GM18867 (cell line): Measurements from ENCODE around the gene DHRS13.
"Not testable (repeated sequence)": the region's sequence is repeated elsewhere in the genome, so short reads cannot be mapped to it uniquely, and the experiment has no call there.

Experiments
- ATAC-seq: cut with Tn5 transposase; IDR thresholded peaks from one replicate; pipeline ENCODE4 v1.9.1; 2021; ENCODE audit warnings: mild to moderate bottlenecking, moderate library complexity; ENCODE audit not compliant: unreplicated experiment

DHRS13 gene

DNA sequence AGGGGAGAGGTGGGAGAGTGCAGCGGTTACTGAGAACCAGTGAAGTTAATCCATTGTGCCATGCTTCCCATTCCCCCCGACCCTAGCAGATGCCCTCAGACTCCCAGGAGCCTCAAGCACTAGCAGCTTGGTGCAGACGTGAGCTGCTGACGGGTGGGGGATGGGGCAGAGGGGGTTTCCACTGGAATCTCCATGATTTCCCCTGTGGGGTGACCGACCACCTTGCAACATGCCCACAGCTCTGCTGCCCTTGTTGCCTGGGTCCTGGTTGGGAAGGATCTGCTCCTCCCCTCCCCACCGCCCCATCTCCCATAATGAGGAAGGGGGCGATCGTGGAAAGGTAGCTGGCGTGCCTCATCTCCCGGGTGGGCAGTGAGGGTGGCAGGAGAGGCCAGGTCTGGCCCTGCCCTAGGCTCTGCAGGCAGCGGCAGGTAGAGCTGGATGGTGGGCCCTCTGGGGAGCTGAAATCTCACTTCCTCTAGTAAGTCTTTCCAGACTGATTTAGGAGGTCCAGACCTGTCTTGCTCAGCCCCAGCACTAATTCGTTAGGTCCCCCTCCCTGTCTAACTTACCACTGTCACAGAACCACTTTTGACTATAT is 14.9 kb downstream of the DHRS13 start:
- ATAC-seq = no peak

DNA sequence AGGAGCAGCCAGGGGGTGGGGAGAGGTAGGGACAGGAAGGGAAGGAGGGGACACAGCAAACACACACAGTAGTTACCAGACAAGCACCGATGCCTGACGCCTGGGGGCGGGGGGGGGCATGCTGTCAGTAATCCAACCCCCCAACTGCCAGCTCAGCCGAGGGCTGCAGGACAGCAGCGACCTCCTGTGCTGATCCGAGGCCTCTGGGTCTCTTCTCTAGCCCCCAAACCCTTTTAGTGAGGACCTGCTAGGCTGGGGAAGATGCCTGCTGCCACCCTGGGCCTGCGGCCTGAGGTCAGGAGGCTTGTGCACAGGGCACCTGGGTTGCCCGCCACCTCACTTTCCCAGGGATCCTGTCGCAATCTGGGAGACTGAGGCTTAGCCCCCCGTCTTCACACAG is 16.9 kb downstream of the DHRS13 start:
- ATAC-seq = no peak

DNA sequence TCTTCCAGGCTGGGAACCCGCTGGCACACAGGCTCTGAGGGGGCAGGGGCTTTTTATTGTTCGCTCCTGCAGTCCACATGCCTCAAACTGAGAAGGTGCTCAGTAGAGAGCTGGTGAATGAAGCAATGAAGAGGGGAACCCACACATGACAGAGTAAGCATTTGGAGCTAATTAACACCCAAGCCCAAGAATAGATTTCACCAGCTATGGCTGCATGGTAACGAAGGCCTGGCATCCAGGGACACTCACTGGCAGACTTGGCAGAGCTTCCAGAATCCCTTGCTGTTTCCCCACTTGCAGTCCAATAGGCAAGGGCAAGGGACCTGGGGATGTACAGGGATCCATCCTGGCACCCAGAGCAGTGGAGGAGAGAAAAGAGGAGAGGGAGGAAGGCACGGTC is 17.5 kb downstream of the DHRS13 start:
- no peak for ATAC-seq

DNA sequence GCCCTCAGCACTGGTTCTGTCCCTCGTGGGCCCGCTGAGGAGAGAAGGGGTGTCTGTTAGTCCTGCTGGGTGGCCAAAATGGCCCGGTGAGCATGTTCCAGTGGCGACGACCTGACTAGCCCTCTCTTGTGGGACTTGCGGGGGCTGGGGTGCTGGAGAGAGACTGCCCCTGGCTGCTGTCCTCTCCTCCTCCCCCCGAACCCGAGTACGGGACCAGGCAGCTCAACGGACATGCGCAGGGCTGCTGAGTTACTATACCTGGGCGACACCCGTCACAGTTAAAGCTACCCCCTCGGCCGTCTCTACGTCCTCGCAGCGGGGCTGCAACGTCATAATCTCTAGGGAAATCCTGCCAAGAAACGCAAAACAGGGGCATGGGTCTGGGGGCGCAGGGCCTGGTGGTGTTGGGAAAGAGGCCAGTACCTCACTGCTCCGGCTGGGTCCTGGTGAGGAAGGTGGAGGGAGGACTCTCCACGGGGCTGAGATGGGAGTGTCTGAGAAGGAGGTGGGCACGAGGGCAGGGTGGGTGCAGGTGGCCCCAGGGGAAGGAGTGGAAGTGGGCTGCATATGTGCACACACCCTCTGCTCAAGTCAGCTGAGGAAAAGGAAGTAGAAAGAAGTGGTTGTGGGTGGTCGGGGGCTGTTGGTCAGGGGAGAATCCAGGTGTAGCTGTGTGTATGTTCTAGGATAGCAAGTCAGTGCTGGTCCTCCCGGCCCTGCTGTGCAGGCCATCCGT is 18.7 kb downstream of the DHRS13 start:
- no peak for ATAC-seq

DNA sequence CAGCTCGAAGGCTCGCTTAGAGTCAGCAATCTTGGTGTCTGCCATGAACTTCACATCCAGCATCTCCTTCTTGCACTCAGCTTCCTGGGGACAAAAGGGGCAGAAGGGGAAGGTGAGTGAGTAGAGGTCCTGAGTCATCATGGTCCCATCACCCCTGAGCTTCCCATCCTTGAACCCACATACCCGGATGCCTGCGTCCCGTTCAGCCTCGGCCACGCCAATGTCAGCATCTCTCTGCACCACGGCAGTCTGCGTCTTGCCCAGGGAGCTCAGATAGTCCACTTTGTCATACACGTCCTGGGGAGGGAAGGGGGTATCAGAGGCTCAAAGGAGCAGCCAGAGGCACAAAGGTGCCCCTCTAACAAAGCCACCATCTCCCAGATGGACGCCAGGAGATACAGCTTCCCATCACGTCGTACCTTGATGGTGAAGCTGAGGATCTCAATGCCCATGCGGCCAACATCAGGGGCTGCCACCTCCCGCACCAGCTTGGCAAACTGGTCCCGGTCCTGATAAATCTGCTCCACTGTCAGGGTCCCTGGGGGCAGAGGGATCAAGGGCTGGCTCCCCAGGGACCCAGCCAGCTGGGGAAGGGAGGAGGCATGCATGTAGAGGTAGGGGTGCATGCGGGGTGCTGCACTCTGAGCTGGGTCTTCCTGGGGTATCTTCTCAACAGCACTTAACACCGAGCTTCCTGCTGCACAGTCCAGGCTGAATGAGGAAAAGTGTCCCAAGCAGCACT is 20.6 kb downstream of the DHRS13 start:
- no peak for ATAC-seq

DNA sequence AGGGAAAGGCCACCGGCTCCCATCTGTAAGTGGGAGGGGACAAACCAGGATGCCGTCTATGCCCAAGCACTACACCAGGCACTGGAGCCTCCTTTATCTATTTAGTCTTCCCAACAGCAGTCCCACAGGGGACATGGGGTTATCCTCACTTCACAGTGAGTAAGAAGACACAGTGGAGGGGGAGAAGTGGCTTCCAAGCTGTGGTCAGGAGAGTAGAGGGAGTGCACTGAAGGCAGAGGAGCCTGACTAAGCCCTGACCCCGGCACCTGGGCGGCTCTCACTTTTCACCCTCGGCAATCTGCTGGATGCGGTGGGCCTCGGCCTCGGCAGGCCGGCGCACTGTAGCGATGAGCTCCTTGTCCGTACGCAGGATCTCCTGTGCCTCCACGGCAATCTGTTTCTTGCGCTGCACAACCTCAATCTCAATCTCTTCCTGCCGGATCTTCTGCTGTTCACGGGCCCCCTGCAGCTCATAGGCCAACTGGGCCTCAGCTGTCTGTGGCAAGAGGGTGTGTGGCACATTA is 21.3 kb downstream of the DHRS13 start:
- ATAC-seq = no peak

DNA sequence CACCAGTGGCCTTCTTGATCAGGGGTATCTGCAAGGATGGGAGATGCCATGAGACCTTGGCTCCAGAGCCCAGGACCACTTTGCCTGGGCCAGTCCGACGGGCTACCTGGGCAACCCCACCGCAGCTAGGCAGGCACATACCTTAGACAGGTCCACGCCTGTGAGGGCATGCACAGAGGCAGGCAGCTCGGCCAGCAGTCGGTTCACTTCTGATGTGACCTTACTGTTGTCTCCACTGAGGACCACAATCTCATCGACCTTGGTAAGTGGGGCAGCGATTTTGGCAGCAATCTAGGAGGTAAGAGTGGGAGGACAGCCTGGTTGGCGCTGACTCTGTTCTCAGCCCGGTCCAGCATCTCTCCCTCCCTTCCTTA is 22.3 kb downstream of the DHRS13 start:
- ATAC-seq = no peak

DNA sequence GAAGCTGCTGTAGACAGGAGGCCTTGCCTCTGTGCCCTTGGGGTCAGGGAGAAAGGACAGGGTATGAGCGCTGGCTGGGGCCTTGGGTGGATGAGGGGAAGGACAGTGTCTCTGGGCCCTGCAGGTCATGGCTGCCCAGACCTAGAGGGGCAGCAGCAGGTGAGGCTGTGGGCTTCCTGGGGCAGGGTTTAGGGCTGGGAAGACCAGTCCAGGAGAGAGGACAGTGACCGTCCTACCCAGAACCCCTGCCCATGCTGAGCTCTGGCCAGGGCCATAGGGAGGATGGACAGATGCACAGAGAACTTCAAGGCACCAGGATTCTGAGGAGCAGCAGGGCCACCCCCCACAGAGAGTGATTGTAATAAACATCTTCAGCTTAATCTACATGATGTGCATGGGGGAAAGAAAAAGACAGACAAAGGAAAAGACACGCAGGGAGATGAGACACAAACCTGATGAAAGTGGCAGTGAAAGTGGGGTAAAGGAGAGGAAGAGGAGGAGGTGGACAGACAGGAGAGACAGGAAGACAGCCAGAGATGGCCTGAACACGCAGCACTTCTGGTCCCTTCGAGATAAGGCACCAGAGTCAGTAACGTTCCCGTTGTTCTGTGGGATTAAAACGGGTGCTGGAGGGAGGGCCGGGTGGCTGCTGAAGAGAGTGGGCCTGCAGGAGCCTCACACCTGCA is 22.9 kb downstream of the DHRS13 start:
- no peak for ATAC-seq

DNA sequence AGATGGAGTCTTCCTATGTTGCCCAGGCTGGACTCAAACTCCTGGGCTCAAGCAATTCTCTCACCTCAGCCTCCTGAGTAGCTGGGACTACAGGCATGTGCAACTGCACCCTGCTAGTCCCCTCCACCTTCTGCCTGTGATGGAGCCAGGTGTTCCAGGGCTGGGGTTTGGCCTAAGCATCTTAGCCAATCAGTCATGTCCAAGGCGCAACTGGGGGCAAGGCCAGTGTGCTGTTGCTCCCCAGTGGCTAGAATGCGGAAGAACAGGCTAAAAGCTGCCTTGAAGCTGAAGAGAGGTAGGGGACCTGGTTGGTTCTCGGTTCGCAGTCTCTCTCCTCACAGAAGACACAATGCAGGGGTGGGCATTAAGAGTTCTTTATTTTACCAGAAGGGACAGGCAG is 23.9 kb downstream of the DHRS13 start:
- ATAC-seq = no peak

DNA sequence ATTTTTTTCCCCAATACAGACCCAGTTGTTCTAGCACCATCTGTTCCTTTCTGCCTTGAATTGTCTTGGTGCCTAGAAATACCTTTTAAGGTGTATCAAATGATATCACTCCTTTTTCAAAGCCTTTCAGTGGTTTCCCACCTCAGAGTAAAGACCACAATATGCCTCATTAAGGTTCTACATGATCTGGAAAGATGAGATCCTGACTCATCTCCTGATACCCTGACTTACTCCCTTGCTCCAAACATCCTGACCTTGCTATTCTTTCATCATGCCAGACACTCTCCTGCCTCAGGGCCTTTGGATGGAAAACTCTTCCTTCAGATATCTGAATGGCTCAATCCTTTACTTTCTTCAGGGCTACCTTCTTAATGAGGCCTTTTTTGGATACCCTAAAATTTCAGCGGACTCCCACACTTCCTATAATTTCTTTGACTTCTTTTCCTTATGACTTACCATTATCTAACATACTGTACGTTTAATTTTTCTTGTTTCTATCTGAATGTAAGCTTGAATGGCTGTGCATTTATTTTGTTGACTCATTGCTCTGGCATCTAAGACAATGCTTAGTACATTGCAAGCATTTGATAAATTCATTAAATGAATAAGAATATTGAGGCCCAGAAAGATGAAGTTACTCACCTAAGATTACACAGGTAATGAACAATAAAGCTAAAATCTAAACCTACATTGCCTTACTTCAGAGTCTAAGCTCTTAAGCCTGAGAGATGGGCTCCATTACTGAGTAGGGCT is 24.5 kb downstream of the DHRS13 start:
- no peak for ATAC-seq

DNA sequence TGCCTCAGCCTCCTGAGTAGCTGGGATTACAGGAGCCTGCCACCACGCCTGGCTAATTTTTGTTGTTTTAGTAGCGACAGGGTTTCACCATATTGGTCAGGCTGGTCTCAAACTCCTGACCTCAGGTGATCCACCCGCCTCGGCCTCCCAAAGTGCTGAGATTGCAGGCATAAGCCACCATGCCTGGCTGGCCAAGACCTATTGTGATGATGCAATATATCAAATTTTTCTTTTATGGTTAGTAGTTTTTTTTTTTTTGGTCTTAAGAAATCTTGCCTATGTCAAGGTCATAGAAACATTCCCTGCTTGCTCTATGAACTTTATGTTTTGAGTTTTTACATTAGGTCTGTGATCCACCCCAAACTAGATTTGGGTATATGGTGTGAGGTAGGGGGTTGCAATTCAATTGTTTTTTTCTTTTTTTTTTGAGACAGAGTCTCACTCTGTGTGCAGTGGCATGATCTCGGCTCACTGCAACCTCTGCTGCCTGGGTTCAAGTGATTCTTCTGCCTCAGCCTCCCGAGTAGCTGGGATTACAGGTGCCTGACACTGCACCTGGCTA is 25.6 kb downstream of the DHRS13 start:
- not testable (repeated sequence) for ATAC-seq

DNA sequence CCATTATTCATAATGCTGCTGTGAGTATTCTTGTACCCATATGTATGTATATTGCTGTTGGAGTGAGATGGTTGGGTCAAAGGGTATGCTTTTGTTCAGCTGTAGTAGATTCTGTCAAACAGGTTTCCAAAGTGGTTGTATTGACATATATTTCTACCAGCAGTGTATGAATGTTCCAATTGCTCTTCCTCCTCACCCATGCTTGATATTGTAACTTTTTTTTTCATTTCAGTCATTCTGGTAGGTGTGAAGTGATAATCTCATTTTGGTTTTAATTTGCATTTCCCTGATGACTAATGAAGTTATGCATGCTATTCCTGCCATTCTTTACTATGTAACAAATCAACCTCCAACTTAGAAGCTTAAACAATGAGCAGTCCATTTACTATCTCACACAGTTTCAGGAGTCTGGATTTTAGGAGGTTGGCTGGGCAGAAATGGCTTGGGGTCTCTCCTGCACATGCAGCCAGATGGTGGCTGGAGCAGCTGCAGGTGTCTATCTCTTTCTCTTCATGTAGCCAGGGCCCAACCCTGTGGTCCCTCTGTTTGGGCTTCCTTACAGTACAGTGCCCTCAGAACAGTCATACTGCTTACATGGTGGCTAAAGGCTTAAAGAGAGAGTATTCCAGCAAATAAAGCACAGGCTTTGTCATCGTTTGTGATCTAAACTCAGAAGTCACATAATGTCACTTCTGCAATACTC is 26.9 kb downstream of the DHRS13 start:
- no peak for ATAC-seq

DNA sequence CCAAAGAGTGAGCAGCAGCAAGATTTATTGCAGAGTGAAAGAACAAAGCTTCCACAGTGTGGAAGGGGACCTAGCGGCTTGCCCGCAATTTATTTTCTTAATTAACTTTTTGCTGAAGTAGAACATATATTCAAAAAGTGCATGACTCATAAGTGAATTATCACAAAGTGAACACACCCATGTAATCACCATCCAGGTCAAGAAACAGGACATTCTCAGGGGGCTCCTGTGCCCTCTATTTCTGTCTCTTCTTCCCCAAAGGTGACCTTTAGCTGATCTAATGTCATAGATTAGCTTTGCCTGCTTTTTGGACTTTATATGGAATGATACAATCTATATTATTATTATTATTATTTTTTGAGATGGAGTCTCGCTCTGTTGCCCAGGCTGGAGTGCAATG is 28.1 kb downstream of the DHRS13 start:
- no peak for ATAC-seq

DNA sequence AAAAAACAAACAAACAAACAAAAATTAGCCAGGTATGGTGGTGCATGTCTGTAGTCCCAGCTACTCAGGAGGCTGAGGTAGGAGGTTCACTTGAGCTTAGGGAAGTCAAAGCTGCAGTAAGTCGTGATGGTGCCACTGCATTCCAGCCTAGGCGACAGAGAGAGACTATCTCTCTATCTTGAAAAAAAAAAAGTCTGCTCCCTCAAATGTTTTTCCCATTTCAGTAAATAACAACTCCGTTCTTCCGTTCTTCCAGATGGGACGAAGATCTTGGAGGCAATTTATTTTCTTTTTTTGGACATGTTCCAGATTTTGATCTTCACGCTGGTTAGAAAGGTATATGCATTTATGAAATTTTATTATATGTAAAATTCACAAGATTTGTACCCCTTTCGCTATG is 29.0 kb downstream of the DHRS13 start:
- ATAC-seq = no peak

DNA sequence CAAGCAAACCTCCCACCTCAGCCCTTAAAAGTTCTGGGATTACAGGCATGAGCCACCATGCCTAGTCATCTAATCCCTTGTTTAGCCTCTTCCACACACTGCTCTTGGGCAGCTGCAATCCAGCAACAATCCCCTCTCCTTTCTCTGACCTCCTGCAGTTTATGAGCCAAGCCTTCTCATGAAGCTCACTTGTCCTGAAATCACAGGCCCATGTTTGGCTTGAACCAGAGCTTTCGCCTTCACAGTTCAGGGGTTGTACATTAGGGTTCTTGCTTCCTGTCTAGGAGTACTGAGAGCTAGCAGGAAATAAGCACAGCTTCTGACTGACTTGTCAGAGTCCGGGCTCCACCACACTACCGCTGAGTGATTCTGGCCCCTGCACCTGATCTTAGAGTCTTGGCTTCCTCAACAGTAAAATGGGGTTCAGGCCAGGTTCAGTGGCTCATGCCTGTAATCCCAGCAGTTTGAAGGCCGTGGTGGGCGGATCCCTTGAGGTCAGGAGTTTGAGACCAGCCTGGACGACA is 31.8 kb downstream of the DHRS13 start:
- peak; percentile 94 for ATAC-seq

DNA sequence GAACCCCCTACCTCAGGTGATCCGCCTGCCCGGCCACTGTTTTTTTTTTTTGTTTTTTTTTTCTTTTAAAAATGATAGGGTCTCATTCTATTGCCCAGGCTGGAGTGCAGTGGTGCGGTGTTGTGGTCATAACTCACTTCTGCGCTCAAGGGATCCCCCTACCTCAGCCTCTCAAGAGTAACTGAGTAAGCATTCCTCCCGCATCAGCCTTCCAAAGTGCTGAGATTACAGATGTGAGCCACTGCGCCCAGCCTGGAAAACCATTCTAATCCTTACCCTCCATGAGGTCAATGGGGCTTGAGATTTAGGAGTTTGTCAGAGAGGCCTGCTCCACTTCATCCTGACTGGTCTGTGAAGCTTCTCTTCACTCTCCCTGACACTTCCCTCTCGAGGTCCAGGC is 35.6 kb downstream of the DHRS13 start:
- ATAC-seq = no peak

DNA sequence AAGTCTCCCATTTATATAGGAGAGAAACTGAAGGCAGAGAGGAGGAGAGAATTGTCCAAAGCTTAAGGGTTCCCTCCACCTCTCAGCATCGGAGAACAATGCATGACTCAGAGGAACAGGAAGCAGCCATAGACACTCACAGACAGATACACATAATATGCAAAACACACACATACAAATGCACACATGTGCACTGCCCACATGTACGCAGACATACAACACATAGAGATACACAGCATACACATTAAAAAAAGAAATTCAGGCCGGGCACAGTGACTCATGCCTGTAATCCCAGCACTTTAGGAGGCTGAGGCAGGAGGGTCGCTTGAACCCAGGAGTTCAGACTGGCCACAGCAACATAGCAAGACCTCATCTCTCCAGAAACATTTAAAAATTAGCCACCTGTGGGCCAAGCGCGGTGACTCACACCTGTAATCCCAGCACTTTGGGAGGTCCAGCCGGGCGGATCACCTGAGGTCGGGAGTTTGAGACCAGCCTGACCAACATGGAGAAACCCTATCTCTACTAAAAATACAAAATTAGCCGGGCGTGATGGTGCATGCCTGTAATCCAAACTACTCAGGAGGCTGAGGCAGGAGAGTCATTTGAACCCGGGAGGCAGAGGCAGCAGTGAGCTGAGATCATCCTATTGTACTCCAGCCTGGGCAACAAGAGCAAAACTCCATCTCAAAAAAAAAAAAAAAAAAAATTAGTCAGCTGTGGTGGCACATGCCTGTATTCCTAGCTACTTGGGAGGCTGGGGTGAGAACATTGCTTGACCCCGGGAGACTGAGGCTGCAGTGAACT is 36.7 kb downstream of the DHRS13 start:
- ATAC-seq = no peak

DNA sequence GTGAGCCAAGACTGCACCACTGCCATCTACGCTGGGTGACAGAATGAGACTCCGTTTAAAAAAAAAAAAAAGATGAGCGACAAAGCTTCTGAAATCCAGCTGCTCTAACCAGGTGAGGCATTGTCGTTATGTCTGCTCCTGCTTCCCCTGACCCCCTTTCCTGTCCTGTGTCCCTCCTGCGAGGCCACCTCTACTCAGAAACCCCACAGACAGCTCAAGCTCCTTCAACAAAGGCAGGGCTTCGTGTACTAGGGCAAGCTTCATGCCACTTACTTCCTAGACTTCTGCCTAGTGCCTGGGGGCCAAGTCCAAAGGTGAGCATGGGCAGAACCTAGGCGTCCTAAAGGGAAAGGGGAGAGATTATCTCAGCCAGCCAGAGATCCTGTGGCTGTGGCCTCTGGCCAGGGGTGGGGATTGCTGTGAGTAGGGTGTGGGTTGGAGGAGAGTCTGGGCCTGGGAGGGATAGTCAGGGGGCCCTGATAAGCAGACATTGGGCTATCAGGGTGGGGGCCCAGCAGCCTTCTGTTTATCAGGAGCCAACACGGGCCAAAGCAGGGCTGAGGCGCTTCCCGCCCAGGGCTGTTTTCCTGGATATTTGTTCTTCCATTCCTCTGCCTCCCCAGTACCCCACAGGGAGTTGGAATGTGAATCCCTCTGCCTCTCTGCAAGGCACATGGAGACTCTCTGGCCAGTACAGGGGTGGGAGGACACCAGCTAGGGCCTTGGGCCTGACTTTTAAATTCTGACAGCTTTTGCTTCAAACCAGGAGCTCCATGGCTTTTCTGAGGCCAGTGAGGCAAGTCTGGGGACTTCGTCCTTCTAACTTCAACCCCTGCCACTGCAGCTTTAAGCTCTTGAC is 37.7 kb downstream of the DHRS13 start:
- ATAC-seq = no peak
